Right atrium auricular region (tissue), 2 donors: ENCODE measurements around the gene CD151. TPM values are rescaled to one million over a fixed set of nuclear protein-coding genes. Genes with fewer than 3 reads are reported as not detected.

Experiments
- DNase-seq: peaks from one replicate; pipeline ENCODE4 v3.0.0-alpha.2; 2019; ENCODE audit warnings: low spot score
- H3K27ac ChIP-seq, 2 donors: fragments of 200-600 bp; sonication (generic); 1 replicate in 1 of 2; 2 replicates in 1 of 2; pipeline ENCODE4 v1.5.1; 2016 to 2019
- H3K27me3 ChIP-seq, 2 donors: fragments of 200-600 bp; sonication (generic); one replicate each; pipeline versions ENCODE4 v1.5.1 to v1.6.0; 2017 to 2019
- H3K36me3 ChIP-seq: fragments of 200-600 bp; sonication (generic); one replicate; pipeline ENCODE4 v1.5.1; 2016
- H3K4me1 ChIP-seq, 2 donors: fragments of 200-600 bp; sonication (generic); one replicate each; pipeline versions ENCODE4 v1.5.1 to v1.6.0; 2017 to 2019
- H3K4me3 ChIP-seq, 2 donors: fragments of 200-600 bp; sonication (generic); 1 replicate in 1 of 2; 2 replicates in 1 of 2; pipeline ENCODE4 v1.5.1; 2017 to 2019; ENCODE audit warnings: mild to moderate bottlenecking in 1 of 2, moderate library complexity in 1 of 2
- H3K9me3 ChIP-seq, 2 donors: fragments of 200-600 bp; sonication (generic); one replicate each; pipeline ENCODE4 v1.5.1; 2019
- CTCF ChIP-seq, 2 donors: fragments of 200-600 bp; sonication (generic); IDR thresholded peaks; one replicate each; pipeline ENCODE4 v1.5.1; 2019; ENCODE audit warnings: antibody characterized with exemption in 2 of 2
- total RNA-seq, 2 donors: library from RNA; depleted of rRNA; stranded (reverse); fragments of >200 nt; gene quantifications; one replicate each; pipeline ENCODE4 v1.1.0, GENCODE V29; 2016

The CD151 gene
- total RNA-seq, 2 donors from 2014 or later: 322 to 710 TPM

GRCh38 chr11:801097-801780 lies 31.5 kb upstream of the CD151 start:
- Histone ChIP-seq H3K4me3 (no peak overlapping the region), H3K27me3 (no peaks in the 10 kb centered on the region), H3K4me1 (peaks cover 0 to 43% of the 10 kb centered on the region in 2 donors), H3K36me3 (no peaks in the 10 kb centered on the region), H3K27ac (no peak overlapping the region), H3K9me3 (no peaks in the 10 kb centered on the region)
- no peak for TF ChIP-seq CTCF (IDR thresholded peaks at IDR 0.05)
- no peak for DNase-seq

- Histone ChIP-seq H3K36me3 (no peaks in the 10 kb centered on the region), H3K4me1 (peaks cover 0 to 35% of the 10 kb centered on the region in 2 donors), H3K9me3 (no peaks in the 10 kb centered on the region), H3K27ac (no peak overlapping the region), H3K27me3 (no peaks in the 10 kb centered on the region), H3K4me3 (no peak overlapping the region)
- no peak for TF ChIP-seq CTCF (IDR thresholded peaks at IDR 0.05)
- DNase-seq: no peak
Observed at GRCh38 chr11:802018-802617, 30.6 kb upstream of the CD151 start.

DNA sequence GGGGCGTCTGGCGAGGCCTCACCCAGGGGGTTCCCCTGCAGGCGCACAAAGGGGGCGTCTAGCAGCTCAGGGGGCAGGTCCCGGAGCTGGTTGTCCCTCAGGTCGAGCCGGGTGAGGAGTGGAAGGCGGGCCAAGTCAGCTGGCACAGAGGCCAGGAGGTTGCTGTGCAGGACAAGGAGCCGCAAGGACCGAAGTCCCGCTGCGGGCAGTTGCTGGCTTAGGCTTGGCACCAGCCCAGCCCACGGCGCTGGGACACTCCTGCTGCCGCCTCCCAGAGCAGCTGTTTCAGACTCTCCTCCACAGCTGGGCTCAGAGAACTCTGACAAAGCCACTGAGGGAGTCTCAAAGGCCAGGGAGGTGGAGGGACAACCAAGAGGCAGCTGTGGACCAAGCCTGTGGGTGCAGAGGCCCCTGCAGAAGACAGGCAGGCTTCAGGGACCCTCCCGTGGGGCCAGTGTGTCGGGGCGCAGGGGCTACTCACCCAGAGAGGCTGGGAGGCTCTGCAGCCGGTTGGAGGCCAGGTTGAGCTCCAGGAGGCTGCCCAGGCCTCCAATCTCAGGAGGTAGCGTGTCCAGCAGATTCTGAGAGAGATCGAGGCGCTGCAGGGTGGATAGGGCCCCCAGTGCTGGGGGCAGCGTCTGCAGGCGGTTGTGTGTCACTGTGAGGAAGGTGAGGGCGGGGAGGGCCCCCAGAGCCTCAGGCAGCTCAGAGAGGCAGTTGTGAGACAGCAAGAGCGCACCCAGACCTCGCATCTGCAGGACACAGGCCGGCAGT lies 29.9 kb upstream of the CD151 start:
- TF ChIP-seq CTCF (IDR thresholded peaks at IDR 0.05): no peak
- peaks cover 0 to 33% of the 10 kb centered on the region in 2 donors for H3K4me1 ChIP-seq
- H3K27me3 ChIP-seq: no peaks in the 10 kb centered on the region
- no peak overlapping the region for H3K27ac ChIP-seq
- H3K36me3 ChIP-seq: no peaks in the 10 kb centered on the region
- H3K4me3 ChIP-seq: no peak overlapping the region
- DNase-seq: no peak
- no peaks in the 10 kb centered on the region for H3K9me3 ChIP-seq

GRCh38 chr11:803467-803742 lies 29.3 kb upstream of the CD151 start:
- Histone ChIP-seq H3K9me3 (no peaks in the 10 kb centered on the region), H3K27me3 (no peaks in the 10 kb centered on the region), H3K27ac (no peak overlapping the region), H3K4me3 (no peak overlapping the region), H3K36me3 (no peaks in the 10 kb centered on the region), H3K4me1 (peaks cover 0 to 36% of the 10 kb centered on the region in 2 donors)
- no peak for DNase-seq
- TF ChIP-seq CTCF (IDR thresholded peaks at IDR 0.05): no peak

- no peak for DNase-seq
- TF ChIP-seq CTCF (IDR thresholded peaks at IDR 0.05): no peak
- no peak overlapping the region for H3K27ac ChIP-seq
- no peaks in the 10 kb centered on the region for H3K9me3 ChIP-seq
- peak overlapping the region in 1 of 2 donors; percentile 64 for H3K4me3 ChIP-seq
- H3K27me3 ChIP-seq: no peaks in the 10 kb centered on the region
- no peaks in the 10 kb centered on the region for H3K36me3 ChIP-seq
- H3K4me1 ChIP-seq: peaks cover 0 to 37% of the 10 kb centered on the region in 2 donors
Observed at GRCh38 chr11:803770-804598, 28.8 kb upstream of the CD151 start.
